ELR (cell line): ENCODE results near the gene MPP3.
"Not testable (repeated sequence)": the region's sequence is repeated elsewhere in the genome, so short reads cannot be mapped to it uniquely, and the experiment has no call there.

Experiments used
- DNase-seq: peaks from one replicate; pipeline ENCODE4 v3.0.0-alpha.2; 2015; ENCODE audit warnings: low read depth

MPP3 gene

DNA sequence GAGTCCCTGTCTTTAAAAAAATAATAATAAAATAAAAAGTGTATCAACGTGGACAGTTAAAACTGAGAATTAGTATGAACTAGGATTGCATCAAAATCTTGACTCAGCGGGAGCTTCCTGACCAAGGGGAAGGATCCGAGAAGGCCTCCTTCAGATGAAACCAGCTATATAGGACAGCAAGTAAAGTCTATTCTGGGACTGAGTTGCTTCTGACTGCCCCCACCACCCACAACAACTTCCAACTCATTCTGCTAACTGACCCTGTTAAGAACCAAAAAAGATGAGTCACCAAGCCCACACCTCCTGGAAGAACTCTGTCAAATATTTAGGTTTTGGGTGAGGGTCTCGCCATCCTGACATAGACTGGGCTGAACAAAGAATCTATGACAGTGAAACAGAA lies 24.9 kb downstream of the MPP3 start:
- DNase-seq = no peak

DNA sequence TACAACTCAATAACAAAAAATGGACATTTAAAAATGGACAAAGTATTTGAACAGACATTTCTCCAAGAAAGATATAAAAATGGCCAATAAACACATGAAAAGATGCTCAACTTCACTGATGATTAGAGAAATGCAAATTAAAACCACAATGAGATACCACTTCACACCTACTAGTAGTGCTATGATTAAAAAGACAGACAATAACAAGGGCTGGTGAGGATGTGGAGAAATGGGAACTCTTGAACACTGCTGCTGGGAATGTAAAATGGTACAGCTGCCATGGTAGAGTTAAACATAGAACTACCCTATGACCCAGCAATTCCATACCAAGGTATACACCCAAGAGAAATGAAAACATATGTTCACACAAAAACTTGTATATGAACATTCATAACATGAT lies 27.8 kb downstream of the MPP3 start:
- DNase-seq = no peak

- DNase-seq = peak; percentile 25
Observed at GRCh38 chr17:43803758-43804157, 29.2 kb downstream of the MPP3 start.

DNA sequence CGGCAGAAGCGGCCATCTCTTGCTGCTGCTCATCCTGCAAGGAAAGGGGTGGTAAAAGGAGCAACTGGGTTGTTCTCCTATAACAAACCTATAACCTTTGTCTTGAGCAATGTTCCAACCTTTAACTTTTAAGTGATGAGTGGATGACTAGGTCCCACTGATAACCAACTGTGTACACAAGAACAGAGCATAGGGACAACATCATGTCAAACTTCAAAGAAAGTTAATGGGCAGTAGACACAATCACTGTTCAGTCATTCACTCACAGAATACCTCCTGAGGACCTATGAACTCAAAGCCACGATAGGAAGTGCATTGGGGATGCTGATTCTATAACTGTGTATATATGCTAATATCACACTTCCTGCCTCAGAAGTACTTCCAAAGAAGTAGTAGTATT lies 31.1 kb downstream of the MPP3 start:
- no peak for DNase-seq

DNA sequence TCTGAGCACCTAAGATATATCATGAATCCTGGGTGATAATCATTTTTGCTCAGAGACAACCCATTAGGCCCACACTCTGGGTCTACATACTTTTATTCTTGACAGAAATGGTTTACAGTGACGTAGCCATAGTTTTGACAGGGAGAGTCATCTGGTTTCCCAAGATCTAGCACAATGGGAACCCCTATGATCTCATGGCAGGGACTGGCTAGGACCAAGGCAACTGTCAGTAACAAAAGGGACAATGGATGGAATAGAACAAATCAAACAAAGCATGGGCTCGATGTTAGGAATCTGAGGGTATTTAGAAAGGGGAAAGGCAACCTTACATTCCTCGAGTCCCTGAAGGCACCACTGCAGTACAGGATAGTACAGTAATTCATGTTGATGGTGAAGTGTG lies 32.2 kb downstream of the MPP3 start:
- DNase-seq = no peak

GRCh38 chr17:43799047-43799446 lies 33.9 kb downstream of the MPP3 start:
- DNase-seq = no peak

- not testable (repeated sequence) for DNase-seq
Observed at GRCh38 chr17:43798024-43798423, 34.9 kb downstream of the MPP3 start.

- not testable (repeated sequence) for DNase-seq
Observed at GRCh38 chr17:43792668-43793067, 40.3 kb downstream of the MPP3 start.

GRCh38 chr17:43791589-43791988 lies 41.4 kb downstream of the MPP3 start:
- peak; percentile 86 for DNase-seq

GRCh38 chr17:43790311-43790940 lies 42.5 kb downstream of the MPP3 start:
- DNase-seq = no peak

DNA sequence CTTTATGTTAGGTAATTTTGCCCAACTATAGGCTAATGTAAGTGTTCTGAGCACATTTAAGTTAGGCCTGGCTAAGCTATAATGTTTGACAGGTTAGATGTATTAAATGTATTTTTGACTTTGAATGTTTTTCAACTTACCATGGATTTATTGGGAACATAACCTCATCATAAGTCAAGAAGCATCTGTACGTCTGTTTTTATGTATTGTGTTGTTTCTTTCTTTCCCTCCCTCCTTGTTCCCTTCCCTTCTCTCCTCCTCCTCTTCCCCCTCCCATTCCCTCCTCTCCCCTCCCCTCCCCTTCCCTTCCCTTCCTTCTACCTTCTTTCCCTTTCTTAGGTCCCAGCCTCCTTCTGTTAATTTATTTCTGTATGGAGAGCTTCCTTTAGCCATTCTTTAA lies 43.5 kb downstream of the MPP3 start:
- no peak for DNase-seq

DNA sequence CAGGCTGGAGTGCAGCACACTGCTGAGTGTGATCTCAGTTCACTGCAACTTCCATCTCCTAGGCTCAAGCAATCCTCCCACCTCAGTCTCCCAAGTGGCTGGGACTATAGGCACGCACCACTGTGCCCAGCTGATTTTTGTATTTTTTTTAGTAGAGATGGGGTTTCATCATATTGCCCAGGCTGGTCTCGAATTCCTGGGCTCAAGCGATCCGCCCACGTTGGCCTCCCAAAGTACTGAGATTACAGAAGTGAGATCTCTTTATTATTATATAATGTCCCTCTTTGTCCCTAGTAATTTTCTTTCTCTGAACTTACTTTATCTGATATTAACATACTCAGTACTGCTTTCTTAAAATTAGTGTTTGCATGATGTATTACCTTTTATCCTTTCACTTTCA lies 44.4 kb downstream of the MPP3 start:
- no peak for DNase-seq

GRCh38 chr17:43787728-43788127 lies 45.2 kb downstream of the MPP3 start:
- DNase-seq = no peak

DNA sequence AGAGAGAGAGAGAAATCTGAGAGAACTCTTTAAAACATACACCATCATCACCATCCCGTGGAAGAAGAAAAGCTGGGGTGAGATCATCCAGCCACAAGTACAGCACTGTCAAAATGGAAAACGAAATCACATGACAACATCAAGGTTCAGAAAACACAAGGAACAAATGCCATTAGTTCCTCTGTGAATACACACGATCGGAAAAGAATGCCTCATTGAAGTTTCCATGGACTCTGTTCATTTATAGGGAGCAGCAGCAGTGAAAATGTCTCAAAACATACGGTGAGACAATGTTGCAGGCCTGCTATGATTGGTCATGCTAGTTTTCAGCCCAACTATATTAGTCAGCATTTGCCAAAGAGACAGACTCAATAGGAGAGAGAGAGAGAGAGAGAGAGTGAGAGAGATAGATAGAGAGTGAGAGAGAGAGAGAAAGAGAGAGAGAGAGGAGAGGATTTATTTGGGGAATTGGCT lies 48.3 kb downstream of the MPP3 start:
- peak; percentile 90 for DNase-seq

DNA sequence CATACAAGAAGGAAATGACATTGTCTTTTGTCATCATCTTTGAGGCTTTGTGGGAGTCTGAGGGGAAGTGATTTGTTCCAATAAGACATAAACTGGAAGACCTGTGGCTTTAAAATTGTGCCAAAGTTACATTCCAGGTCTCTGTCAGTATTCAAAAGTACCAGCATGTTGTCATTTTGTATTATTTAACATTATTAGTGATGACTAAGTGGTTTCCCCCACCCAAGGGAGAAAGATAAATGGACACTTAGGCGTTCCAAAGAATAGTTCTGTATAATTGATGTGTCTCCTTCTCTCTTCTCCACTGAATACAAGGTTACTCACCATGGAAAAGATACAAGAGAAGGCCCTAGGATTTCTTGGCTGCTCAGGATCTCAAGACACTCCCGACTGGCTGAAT lies 48.9 kb downstream of the MPP3 start:
- DNase-seq = peak; percentile 88

DNA sequence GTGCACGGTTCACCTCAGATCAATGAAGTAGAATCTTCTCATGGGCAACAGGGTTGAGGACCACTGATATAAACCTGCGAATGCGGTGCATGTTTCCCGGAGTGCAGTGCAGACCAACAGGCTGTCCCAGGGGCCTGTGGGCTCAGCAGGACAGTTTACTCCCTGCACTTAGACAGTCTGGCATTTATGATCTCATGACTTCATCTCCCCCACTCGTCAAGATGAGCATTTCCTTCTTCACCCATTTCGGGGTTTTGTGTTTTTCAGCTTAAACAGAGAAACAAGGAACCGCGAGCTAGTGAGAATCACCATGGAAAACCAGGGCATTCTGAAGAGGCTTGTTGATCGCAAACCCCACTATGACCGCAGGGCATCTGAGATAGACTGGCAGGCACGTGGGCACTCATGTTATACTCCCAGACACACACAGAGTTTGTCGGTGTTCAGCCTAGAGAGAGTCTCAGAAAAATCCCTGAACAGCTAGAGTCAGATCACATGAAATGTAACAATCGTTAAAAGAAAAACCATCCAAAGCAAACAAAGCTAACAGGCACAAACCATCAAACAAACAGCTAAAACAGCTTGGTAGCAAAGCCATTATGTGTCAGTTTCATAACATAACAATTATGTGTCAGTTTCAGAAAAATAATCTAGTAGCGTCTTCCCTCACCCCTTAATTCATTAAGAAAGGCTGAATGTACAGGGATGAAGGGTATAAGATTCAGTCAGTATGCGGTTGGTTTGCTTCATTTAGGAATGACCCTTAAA lies 49.8 kb downstream of the MPP3 start:
- DNase-seq = no peak

- no peak for DNase-seq
Observed at GRCh38 chr17:43780135-43780534, 52.8 kb downstream of the MPP3 start, which contains the start of gene CFAP97D1. Gene CFAP97D1, plus strand, starts transcription at chr17:43780435. Its CDS starts 28 bp downstream, at chr17:43780463.

- peak; percentile 60 for DNase-seq
Observed at GRCh38 chr17:43779145-43780125, 53.5 kb downstream of the MPP3 start.

- DNase-seq = peak; percentile 97
Observed at GRCh38 chr17:43778337-43779144, 54.4 kb downstream of the MPP3 start, which contains the start of gene DUSP3. Gene DUSP3, minus strand, starts transcription at chr17:43778977. Its CDS starts 53 bp downstream, at chr17:43778924.

DNA sequence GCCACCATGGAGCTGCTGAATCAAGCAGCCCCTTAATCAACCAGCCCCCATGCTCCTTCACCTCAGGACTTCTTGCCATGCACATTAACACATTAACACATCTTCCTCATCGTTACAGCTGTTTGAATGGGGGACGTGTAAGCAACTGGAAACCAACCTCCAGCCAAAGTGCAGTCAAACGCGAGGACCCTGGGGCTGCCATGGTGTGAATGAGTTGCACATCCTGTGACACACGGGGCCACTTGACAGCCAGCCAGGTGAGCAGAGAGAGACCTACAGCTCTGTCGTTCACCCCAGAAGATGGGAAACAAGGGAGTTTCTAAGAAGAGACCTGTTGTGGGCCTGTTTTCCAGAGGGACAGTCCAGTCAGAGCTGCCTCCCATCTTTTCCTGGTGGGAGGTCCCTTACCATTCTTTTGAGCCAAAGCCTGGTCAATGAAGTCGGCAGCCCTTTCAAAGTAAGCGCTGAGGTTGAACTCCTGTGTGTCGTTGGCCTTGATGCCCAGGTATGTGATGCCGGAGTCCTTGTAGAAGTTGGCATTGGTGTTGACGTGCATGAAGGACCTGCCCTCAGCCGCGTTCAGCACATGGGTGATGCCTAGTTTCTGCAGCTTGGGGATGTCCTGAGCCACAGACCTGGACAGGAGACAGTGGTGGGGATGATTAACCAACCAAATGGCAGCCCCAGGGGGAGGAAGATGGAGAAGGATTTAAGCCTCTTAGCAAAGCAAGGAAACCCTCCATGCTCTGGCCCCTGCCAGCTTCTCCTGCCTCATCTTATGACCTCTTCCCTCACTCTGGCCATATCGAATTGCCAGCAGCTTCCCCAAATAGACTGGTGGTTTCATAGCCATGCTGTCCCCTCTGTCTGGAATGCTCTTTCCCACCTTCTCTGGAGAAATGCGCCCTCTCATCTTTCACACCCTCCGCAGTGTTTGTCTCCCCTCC lies 58.4 kb downstream of the MPP3 start:
- DNase-seq = no peak
